Omental fat pad (tissue), 4 donors: Measurements from ENCODE around the gene TOP2A. TPM values are rescaled to one million over a fixed set of nuclear protein-coding genes. Genes with fewer than 3 reads are reported as not detected.

Source experiments
- ATAC-seq: fragments of 150-250 bp; one replicate; pipeline ENCODE4 v1.9.1; 2016; ENCODE audit warnings: mild to moderate bottlenecking, moderate library complexity; ENCODE audit not compliant: low FRiP score
- DNase-seq: peaks from one replicate; pipeline ENCODE4 v3.0.0-alpha.2; 2019; ENCODE audit warnings: low spot score
- CTCF ChIP-seq, 3 donors: fragments of 450-650 bp; IDR thresholded peaks; one replicate each; pipeline ENCODE4 v1.5.1; 2016 to 2017; ENCODE audit warnings: antibody characterized with exemption in 3 of 3, mild to moderate bottlenecking in 3 of 3, moderate library complexity in 2 of 3
- total RNA-seq, 4 donors: library from RNA; depleted of rRNA; stranded (reverse); fragments of >200 nt; gene quantifications; one replicate each; pipeline ENCODE4 v1.1.0, GENCODE V29; 2016

TOP2A gene
- total RNA-seq, 4 donors from 2014 or later = 0.65 to 12.7 (median 2.3) TPM

- ATAC-seq = no peak
- DNase-seq = no peak
- TF ChIP-seq CTCF (IDR thresholded peaks at IDR 0.05) = no peak
Measured at GRCh38 chr17:40457369-40457768, 39.7 kb upstream of the TOP2A start.

GRCh38 chr17:40456396-40456951 lies 38.8 kb upstream of the TOP2A start:
- ATAC-seq = no peak
- DNase-seq = no peak
- TF ChIP-seq CTCF (IDR thresholded peaks at IDR 0.05) = no peak

- DNase-seq (no peak), ATAC-seq (no peak)
- no peak for TF ChIP-seq CTCF (IDR thresholded peaks at IDR 0.05)
Measured at GRCh38 chr17:40454613-40454995, 36.9 kb upstream of the TOP2A start.

- no peak for TF ChIP-seq CTCF (IDR thresholded peaks at IDR 0.05)
- ATAC-seq (peak; percentile 5), DNase-seq (no peak)
Measured at GRCh38 chr17:40453881-40454612, 36.4 kb upstream of the TOP2A start.

GRCh38 chr17:40452921-40453378 lies 35.3 kb upstream of the TOP2A start:
- no peak for ATAC-seq
- DNase-seq = no peak
- no peak for TF ChIP-seq CTCF (IDR thresholded peaks at IDR 0.05)

- DNase-seq = no peak
- ATAC-seq = peak; percentile 47
- no peak for TF ChIP-seq CTCF (IDR thresholded peaks at IDR 0.05)
Measured at GRCh38 chr17:40452216-40452787, 34.6 kb upstream of the TOP2A start.

- ATAC-seq (no peak), DNase-seq (no peak)
- no peak for TF ChIP-seq CTCF (IDR thresholded peaks at IDR 0.05)
Measured at GRCh38 chr17:40451420-40451819, 33.7 kb upstream of the TOP2A start.
